K562 (cell line): ENCODE data around the gene ASMTL. TPM values are rescaled to one million over a fixed set of nuclear protein-coding genes. Genes with fewer than 3 reads are reported as not detected.

Experiments
- E2F3 ChIP-seq: fragments of 250-450 bp; sonication (Bioruptor Pico); IDR thresholded peaks from 2 replicates; pipeline ENCODE4 v1.4.0; 2020; ENCODE audit warnings: mild to moderate bottlenecking
- HIVEP1 ChIP-seq: fragments of 250-450 bp; sonication (Bioruptor Pico); IDR thresholded peaks from 2 replicates; pipeline ENCODE4 v1.4.0; 2020; ENCODE audit warnings: mild to moderate bottlenecking
- L3MBTL2 ChIP-seq: fragments of 450-650 bp; IDR thresholded peaks from 2 replicates; pipeline ENCODE4 v1.6.1; 2016; ENCODE audit warnings: mild to moderate bottlenecking, moderate library complexity
- PHB ChIP-seq: fragments of 250-450 bp; sonication (Bioruptor Pico); IDR thresholded peaks from 2 replicates; pipeline ENCODE4 v1.5.0; 2021
- TARDBP ChIP-seq: fragments of 450-650 bp; IDR thresholded peaks from 2 replicates; pipeline ENCODE4 v1.6.1; 2016
- TEAD1 ChIP-seq, 2 experiments: fragments of 450-650 bp in 1 of 2; sonication (generic) in 1 of 2; formaldehyde crosslinking; IDR thresholded peaks; 2 replicates each; pipeline versions ENCODE4 v1.4.0 to v1.8.0; 2020 to 2022; ENCODE audit warnings: mild to moderate bottlenecking in 2 of 2, missing genetic modification reagents in 1 of 2
- ZNF695 ChIP-seq: fragments of 450-650 bp; formaldehyde crosslinking; IDR thresholded peaks from 2 replicates; pipeline ENCODE4 v1.4.0; 2020; ENCODE audit warnings: mild to moderate bottlenecking, moderate library complexity
- polyA plus RNA-seq, 8 experiments: library from polyadenylated mRNA; depleted of rRNA in 4 of 8; stranded (reverse) in 5 of 8; unstranded in 3 of 8; fragments of >200 nt; fragmentation: Nextera tagmentation in 2 of 8; fragmentation: Illumina TruSeq in 1 of 8; extraction: Ambion mirVana in 2 of 8; extraction: Trizol in 1 of 8; gene quantifications; 2 replicates each; pipeline versions ENCODE4 v1.2.1 to v1.2.3, GENCODE V29; 2011 to 2014; ENCODE audit warnings: inconsistent platforms in 1 of 8, missing spikeins in 1 of 8
- total RNA-seq, 7 experiments: library from RNA; depleted of rRNA in 6 of 7; stranded (reverse); fragments of >200 nt in 6 of 7; fragmentation: Illumina TruSeq in 2 of 7; extraction: Trizol in 2 of 7; gene quantifications; 2 replicates each; pipeline versions ENCODE4 v1.2.1 to v1.2.3, GENCODE V29; 2011 to 2021; ENCODE audit warnings: low replicate concordance in 1 of 7
- TF ChIP-seq, protein P1 (sequence below), 2 experiments: IDR thresholded peaks; 2 replicates each; pipeline ENCODE4 v1.6.1; 2011; ENCODE audit warnings: borderline replicate concordance in 1 of 2, control low read depth in 1 of 2, low read depth in 1 of 2, low read length in 1 of 2, mild to moderate bottlenecking in 1 of 2, mixed read lengths in 1 of 2, moderate library complexity in 1 of 2; ENCODE audit not compliant: insufficient read depth in 1 of 2, insufficient read length in 1 of 2, poor library complexity in 1 of 2, severe bottlenecking in 1 of 2; ENCODE audit errors: extremely low read depth in 1 of 2
- TF ChIP-seq, protein P2 (sequence below), 2 experiments: fragments of 450-650 bp; IDR thresholded peaks; 2 replicates each; pipeline ENCODE4 v1.6.1; 2018; ENCODE audit warnings: mild to moderate bottlenecking in 2 of 2, low read depth in 1 of 2; ENCODE audit not compliant: partially characterized antibody in 2 of 2
- TF ChIP-seq, protein P3 (sequence below): fragments of 450-650 bp; IDR thresholded peaks from 2 replicates; pipeline ENCODE4 v1.6.1; 2018; ENCODE audit not compliant: partially characterized antibody
- TF ChIP-seq, protein P4 (sequence below): fragments of 250-450 bp; sonication (Bioruptor Pico); IDR thresholded peaks from 2 replicates; pipeline ENCODE4 v1.5.0; 2021
- TF ChIP-seq, protein P5 (sequence below): IDR thresholded peaks from 2 replicates; pipeline ENCODE4 v1.6.1; 2016; ENCODE audit warnings: missing genetic modification characterization, missing compliant biosample characterization
- TF ChIP-seq, protein P6 (sequence below): fragments of 200-800 bp; sonication (Bioruptor generic); IDR thresholded peaks from 2 replicates; pipeline ENCODE4 v1.6.1; 2017; ENCODE audit warnings: missing genetic modification characterization, missing compliant biosample characterization

Gene ASMTL
- total and polyA plus RNA-seq, 9 of the 15 experiments (the other 6 are each of a cell fraction or from before 2014, with no cell fraction given): 0.56 to 20.6 (median 7.6) TPM

DNA sequence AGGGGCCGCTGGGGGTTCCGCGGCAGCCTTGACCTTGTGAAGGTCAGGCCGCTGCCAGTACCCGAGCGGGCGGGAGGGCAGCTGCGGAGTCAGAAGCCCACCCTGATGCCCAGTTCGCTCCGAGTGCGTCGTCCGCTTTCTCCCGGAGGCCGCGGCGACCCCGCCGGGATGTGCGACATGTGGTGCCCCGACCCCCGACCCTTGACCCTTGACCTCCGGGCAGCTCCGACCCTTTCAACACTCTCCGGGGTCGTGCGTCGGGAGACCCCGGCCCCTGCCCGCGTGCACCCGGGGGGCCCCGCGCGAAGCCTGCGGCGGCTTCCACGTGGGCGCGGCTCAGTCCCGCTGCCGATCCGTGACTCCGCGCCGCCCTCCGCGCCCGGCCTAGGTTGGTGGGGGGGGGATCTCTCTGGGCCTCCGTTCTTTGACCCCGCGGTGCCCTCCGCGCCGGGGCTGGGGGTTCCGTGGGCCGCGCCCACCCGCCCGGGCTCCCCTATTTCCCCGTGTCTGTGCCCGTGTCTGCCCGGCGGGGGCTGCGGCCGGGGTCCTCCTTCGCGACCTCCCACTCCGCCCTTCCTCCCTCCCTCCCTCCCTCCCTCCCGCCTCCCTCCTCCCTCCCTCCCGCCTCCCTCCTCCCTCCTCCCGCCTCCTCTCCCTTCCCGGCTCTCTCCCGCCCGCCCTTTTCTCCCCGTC is 60.2 kb downstream of the ASMTL start (continued):
- TF ChIP-seq, protein P1, sequence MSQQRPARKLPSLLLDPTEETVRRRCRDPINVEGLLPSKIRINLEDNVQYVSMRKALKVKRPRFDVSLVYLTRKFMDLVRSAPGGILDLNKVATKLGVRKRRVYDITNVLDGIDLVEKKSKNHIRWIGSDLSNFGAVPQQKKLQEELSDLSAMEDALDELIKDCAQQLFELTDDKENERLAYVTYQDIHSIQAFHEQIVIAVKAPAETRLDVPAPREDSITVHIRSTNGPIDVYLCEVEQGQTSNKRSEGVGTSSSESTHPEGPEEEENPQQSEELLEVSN (IDR thresholded peaks at IDR 0.05; ENCODE audit: borderline replicate concordance in 1 of 2, extremely low read depth in 1 of 2, insufficient read depth in 1 of 2, insufficient read length in 1 of 2, low read depth in 1 of 2, low read length in 1 of 2, poor library complexity in 1 of 2, severe bottlenecking in 1 of 2): peak; percentile 53 to 79
- TF ChIP-seq TEAD1 (CRISPR knock-in tag; IDR thresholded peaks at IDR 0.05): peak in 1 of 2 experiments; percentile 76; a peak in 3 of 4 replicates
- peak; percentile 81; the same call in 1 of the 2 replicates for TF ChIP-seq PHB (CRISPR knock-in tag)
- TF ChIP-seq, protein P2, sequence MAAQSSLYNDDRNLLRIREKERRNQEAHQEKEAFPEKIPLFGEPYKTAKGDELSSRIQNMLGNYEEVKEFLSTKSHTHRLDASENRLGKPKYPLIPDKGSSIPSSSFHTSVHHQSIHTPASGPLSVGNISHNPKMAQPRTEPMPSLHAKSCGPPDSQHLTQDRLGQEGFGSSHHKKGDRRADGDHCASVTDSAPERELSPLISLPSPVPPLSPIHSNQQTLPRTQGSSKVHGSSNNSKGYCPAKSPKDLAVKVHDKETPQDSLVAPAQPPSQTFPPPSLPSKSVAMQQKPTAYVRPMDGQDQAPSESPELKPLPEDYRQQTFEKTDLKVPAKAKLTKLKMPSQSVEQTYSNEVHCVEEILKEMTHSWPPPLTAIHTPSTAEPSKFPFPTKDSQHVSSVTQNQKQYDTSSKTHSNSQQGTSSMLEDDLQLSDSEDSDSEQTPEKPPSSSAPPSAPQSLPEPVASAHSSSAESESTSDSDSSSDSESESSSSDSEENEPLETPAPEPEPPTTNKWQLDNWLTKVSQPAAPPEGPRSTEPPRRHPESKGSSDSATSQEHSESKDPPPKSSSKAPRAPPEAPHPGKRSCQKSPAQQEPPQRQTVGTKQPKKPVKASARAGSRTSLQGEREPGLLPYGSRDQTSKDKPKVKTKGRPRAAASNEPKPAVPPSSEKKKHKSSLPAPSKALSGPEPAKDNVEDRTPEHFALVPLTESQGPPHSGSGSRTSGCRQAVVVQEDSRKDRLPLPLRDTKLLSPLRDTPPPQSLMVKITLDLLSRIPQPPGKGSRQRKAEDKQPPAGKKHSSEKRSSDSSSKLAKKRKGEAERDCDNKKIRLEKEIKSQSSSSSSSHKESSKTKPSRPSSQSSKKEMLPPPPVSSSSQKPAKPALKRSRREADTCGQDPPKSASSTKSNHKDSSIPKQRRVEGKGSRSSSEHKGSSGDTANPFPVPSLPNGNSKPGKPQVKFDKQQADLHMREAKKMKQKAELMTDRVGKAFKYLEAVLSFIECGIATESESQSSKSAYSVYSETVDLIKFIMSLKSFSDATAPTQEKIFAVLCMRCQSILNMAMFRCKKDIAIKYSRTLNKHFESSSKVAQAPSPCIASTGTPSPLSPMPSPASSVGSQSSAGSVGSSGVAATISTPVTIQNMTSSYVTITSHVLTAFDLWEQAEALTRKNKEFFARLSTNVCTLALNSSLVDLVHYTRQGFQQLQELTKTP (IDR thresholded peaks at IDR 0.05; ENCODE audit: low read depth in 1 of 2, partially characterized antibody in 2 of 2): peak in 1 of 2 experiments; percentile 89
- peak; percentile 62; the same call in 1 of the 2 replicates for TF ChIP-seq HIVEP1
- TF ChIP-seq, protein P3, sequence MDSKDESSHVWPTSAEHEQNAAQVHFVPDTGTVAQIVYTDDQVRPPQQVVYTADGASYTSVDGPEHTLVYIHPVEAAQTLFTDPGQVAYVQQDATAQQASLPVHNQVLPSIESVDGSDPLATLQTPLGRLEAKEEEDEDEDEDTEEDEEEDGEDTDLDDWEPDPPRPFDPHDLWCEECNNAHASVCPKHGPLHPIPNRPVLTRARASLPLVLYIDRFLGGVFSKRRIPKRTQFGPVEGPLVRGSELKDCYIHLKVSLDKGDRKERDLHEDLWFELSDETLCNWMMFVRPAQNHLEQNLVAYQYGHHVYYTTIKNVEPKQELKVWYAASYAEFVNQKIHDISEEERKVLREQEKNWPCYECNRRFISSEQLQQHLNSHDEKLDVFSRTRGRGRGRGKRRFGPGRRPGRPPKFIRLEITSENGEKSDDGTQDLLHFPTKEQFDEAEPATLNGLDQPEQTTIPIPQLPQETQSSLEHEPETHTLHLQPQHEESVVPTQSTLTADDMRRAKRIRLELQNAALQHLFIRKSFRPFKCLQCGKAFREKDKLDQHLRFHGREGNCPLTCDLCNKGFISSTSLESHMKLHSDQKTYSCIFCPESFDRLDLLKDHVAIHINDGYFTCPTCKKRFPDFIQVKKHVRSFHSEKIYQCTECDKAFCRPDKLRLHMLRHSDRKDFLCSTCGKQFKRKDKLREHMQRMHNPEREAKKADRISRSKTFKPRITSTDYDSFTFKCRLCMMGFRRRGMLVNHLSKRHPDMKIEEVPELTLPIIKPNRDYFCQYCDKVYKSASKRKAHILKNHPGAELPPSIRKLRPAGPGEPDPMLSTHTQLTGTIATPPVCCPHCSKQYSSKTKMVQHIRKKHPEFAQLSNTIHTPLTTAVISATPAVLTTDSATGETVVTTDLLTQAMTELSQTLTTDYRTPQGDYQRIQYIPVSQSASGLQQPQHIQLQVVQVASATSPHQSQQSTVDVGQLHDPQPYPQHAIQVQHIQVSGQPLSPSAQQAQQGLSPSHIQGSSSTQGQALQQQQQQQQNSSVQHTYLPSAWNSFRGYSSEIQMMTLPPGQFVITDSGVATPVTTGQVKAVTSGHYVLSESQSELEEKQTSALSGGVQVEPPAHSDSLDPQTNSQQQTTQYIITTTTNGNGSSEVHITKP: no peak
- TF ChIP-seq E2F3 (CRISPR knock-in tag): peak; percentile 97
- TF ChIP-seq, protein P4, sequence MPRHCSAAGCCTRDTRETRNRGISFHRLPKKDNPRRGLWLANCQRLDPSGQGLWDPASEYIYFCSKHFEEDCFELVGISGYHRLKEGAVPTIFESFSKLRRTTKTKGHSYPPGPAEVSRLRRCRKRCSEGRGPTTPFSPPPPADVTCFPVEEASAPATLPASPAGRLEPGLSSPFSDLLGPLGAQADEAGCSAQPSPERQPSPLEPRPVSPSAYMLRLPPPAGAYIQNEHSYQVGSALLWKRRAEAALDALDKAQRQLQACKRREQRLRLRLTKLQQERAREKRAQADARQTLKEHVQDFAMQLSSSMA (CRISPR knock-in tag): peak; percentile 79; the same call in 1 of the 2 replicates
- TF ChIP-seq TARDBP: no peak
- TF ChIP-seq, protein P5, sequence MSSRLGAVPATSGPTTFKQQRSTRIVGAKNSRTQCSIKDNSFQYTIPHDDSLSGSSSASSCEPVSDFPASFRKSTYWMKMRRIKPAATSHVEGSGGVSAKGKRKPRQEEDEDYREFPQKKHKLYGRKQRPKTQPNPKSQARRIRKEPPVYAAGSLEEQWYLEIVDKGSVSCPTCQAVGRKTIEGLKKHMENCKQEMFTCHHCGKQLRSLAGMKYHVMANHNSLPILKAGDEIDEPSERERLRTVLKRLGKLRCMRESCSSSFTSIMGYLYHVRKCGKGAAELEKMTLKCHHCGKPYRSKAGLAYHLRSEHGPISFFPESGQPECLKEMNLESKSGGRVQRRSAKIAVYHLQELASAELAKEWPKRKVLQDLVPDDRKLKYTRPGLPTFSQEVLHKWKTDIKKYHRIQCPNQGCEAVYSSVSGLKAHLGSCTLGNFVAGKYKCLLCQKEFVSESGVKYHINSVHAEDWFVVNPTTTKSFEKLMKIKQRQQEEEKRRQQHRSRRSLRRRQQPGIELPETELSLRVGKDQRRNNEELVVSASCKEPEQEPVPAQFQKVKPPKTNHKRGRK: no peak
- TF ChIP-seq, protein P6, sequence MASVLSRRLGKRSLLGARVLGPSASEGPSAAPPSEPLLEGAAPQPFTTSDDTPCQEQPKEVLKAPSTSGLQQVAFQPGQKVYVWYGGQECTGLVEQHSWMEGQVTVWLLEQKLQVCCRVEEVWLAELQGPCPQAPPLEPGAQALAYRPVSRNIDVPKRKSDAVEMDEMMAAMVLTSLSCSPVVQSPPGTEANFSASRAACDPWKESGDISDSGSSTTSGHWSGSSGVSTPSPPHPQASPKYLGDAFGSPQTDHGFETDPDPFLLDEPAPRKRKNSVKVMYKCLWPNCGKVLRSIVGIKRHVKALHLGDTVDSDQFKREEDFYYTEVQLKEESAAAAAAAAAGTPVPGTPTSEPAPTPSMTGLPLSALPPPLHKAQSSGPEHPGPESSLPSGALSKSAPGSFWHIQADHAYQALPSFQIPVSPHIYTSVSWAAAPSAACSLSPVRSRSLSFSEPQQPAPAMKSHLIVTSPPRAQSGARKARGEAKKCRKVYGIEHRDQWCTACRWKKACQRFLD: peak; percentile 95
- TF ChIP-seq ZNF695 (CRISPR knock-in tag): no peak
- TF ChIP-seq L3MBTL2: peak; percentile 95
